ENCODE results near the gene RTN3.

Gene RTN3

DNA sequence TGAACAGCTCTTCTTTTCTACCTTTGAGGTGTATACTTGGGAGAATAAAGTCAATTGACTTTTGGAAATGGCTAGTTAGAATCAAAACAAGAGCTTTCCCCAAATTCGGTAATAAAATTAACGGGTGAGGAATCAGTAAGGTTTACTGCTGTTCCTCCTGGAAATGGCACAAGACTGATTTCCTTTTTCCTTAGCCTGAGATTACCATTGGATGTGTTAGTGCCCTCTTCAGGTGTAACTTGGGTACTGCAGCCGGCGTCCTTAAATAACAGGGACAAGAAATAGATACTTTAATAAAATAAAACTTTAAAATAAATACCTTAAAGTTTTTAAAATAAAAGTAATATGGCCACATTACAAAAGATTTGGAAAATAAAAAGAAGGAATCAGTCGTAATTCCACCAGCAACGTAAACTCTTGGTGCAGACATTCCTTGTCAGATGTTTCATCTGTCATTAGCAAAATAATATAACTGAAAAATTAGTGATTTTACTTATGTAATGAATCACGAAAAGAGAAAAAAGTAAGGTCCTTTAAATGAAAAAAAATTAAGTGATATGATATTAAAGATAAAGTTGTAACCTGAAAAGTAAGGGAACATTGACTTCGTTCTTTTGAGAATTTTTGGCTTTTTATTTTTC, 57.5 kb downstream of the RTN3 start:
- peak; percentile 68 for DNase-seq

DNA sequence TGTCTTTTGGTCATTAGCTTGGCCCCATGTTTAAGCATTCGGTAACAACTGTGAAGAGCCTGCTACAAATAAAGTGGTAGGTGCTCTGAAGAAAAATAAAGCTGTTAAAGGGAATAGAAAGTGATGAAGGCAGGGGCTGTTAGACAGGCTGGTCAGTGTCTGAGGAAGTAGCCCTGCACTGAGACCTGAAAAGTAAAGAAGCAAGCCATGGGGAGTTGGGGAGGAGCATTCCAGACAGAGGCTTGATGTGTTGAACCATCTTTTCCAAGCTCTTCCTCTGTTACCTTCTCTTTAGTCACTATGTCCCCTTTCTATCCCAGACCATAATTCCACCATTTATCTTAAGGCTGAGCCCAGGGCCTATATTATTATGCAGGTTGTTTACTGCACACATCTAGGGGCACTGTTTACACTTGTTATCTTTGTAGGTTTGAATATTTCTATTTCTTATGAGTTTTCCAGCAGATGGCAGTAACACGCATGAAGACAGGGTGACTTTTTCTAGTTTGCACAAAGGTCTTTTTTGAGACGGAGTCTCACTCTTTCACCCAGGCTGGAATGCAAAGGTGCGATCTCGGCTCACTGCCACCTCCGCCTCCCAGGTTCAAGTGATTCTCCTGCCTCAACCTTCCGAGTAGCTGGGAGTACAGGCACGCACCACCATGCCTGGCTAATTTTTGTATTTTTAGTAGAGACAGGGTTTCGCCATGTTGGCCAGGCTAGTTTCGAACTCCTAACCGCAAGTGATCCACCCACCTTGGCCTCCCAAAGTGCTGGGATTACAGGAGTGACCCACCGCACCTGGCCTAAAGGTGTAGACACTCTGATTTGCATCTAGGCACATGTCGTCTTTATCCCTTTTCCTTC, 64.2 kb downstream of the RTN3 start:
- DNase-seq = no peak

DNA sequence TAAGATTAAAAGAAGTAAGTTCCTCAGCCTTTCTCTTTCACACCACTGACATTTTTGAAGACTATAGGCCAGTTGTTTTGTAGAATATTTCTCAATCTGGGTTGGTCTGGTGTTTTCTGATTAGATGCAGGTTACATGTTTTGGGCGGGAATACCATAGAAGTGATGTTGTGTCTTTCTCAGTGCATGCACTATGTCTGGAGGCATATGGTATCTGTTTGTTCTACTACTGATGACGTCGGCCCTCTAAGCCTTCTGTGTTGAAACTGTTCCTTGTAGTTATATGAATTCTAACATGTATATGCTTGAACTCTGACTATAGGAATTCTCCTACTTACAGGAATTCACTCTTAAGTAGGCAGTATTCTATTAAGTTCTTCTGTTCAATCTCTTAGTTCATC, 65.7 kb downstream of the RTN3 start:
- DNase-seq = peak; percentile 66

DNA sequence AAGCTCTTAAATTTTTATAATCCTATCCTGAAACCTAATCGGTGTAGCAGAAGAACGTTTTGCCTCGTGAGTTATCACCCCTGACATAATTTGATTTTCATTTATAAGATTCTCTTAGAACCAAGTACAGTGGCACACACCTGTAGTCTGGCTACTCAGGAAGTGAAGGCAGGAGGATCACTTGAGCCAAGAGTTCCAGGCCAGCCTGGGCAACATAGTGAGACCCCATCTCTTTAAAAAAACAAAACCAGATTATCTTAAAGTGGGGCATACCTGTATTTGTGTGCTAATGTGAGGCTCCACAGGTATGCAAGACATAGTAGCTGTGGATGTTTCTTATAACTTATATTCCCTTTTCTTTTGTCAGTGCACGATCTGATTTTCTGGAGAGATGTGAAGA, 68.3 kb downstream of the RTN3 start:
- DNase-seq = no peak

DNA sequence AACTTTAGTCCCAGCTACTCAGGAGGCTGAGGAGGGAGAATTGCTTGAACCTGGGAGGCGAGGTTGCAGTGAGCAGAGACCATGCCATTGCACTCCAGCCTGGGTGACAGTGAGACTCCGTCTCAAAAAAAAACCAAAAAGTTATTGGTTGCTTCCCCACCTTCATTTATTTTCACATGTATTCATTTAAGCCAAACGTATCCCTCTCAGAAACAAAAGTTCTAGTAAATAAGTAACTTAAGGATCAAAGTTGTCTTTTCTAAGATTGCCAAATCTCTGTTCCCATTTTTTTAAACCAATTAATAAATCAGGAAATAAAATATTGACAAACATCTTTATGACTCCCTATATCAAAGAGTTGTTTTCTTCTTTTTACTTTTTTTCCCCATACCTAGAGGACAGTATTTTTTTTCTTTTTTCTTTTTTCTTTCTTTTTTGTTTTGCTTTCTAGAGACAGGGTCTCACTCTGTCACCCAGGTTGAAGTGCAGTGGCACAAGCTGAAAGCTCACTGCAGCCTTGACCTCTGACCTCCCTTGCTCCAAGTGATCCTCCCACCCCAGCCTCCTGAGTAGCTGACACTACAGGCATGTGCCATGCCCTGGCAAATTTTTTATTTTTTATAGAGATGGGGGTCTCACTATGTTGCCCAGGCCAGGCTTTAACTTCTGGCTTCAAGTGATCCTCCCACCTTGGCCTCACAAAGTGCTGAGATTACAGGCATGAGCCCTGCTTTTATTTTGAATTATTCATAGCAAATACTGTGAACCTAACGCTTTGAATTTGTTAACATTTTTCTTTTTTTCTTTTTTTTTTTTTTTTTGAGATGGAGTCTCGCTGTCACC, 75.8 kb downstream of the RTN3 start:
- DNase-seq = no peak

DNA sequence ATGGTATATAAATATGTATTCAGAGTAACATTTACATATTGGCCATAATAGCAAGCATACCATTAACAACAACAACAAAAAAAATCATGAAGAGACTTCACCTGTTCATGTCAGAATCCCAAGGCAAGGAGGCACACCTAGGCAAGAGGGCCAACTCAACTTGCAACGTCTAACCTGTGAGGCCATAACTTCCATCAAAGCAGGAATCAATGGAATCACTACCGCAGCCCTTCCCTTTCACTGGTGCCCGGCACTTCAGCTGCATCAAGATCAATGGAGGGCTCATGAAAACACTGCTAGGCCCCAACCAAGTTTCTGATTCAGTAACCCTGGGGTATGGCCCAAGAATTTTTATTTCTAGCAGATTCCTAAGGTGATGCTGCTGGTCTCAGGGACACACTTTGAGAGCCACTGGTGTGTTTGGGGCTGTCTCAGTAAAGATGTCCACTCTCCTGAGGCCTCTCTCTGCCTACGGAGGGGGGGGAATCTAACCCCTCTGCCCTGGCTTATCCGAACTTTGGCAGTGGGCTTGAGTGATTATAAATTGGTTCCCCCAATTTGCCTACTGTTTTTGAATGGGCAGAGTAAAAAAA, 79.3 kb downstream of the RTN3 start:
- no peak for DNase-seq

DNA sequence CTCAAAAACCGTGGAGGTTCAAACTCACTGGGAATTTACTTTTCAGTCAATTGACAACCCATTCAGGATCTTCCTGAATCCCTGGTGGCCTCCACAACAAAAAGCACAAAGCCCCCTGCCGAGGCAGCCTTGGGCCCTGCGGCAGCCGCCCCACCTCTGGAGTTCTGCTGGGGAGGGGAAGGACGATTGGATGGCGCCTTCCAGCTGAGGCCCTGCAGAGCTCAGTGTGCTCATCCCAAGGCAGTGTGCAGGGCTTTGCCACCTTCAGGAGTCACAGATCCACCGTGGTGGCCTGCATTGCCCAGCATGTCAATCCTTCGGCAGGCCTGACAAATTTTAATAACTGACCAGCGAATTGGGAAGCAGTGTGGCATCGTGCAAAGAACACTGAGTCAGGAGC, 79.9 kb downstream of the RTN3 start:
- DNase-seq = no peak

DNA sequence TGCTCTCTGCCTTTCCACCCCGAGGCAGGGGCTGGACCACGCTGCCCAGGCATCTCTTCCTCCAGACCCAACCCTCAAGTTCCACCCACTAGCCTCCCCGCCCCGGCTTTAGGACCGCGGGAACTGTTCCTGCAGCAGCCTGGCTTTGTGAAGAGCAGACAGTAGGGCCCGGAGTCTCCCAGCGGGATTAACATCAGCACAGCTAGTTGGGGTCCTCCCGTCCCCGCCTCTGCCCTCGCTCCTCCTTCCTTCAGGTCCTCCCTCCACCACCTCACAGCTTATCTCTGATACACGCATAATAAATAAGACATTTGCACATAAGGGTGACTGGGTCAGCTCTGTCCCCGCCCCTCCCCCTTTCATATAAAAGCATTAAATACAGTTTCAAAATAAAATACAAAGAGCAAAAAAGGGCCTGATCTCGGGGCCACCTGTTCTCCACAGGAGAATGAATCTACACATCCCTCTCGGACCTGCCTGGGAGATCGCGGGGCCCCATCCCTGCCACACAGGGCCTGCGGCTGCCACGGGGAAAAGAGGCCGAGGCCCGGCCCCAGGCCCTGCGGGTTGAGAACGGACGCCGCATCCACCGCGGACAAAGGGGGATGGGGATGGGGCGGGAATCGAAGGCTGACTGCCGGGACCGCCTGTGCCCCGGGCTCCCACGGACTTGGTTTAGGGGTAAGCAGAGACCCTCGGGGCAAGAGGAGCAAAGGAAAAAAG, 80.8 kb downstream of the RTN3 start:
- DNase-seq = no peak

DNA sequence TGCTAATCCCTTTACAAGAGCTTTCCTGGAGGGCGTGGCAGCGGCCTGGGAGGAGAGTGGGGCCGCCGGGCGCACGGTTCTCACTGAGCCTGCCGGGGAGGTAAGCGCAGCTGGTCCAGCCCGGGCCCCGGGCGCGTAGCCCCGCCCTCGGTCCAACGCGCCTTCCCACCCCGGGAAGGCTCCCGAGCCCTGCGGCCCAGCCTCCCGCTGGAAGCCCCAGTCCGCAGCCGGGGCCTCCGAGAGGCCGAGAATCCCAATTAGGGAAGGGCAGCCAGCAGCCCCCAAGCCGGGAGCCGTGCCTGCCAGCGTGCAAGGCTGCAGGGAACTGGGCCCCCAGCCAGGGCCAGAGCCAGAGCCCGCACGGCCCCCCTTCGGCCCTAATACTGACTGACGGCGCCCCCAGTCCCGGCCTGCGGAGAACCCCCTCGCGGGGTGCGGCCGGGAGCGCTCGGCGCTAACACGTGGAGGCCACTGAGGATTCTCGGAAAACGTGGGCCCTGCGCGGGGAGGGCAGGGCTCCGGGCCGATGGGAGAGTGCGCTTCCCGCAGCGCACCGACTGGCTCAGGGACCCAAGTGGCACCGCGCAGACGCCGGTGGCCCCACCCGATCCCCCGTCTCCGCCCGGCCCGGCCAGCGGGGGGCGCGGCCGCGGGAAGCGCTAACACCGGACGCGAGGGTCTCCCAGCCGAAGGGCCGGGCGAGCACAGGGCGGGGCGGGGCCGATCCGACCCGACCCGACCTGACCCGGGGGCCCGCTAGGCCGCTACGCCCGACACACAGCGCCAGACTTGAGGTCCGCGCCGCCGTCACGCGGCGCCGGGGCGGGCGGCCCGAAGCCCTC, 81.6 kb downstream of the RTN3 start:
- DNase-seq = no peak

DNA sequence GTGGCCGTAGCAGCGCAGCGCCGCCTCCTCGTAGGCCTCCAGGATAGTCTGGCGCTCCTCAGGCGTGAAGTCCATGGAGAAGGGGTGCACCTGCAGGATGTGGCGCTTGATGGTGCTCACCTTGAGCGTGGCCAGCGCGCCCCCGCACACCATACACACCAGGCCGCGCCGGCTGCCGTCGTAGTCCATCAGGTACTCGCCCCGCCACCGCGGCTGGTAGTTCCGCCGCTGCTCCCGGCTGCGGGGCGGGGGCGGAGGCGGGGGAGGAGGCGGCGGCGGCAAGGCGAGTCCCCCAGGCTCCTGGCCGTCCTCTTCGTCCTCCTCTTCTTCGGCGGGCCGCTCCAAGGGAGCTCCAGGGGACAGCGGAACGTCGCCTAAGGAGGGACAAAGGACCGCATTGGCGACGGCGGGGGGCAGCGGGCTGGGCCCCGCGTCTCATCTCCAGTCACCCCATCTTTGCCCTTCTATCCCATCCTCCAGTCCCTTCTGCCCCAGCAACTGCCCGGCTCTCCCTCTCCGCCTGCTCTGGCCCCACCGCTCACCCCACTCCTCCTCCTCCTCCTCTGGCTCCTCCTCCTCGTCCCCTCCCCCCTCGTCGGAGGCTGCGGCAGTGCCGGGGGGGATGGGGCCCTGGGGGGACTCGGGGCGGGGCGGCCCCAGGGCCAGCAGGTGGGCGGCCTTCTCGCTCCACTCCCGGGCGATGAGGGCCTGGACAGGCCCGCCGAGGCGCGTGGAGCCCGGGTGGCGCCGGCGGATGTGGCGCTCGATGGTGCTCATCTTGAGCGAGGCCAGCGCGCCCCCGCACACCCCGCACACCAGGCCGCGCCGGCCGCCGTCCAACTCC, 82.4 kb downstream of the RTN3 start:
- DNase-seq = no peak

DNA sequence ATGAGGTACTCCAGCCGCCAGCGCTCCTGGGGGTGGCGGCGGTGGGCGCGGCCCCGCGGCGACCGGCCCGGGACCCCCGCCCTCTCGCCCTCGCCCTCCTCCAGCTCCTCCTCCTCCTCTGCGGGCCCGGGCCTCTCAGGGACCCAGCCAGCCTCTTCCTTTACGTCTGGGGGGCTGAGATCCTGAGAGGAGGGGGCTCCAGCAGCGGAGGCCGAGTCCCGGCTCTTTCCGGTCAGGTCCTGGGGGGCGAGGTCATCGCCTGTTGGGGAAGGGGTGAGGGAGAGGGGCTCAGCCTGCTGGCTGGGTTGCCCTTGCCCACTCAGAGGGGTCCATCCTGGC, 83.0 kb downstream of the RTN3 start:
- DNase-seq = no peak

DNA sequence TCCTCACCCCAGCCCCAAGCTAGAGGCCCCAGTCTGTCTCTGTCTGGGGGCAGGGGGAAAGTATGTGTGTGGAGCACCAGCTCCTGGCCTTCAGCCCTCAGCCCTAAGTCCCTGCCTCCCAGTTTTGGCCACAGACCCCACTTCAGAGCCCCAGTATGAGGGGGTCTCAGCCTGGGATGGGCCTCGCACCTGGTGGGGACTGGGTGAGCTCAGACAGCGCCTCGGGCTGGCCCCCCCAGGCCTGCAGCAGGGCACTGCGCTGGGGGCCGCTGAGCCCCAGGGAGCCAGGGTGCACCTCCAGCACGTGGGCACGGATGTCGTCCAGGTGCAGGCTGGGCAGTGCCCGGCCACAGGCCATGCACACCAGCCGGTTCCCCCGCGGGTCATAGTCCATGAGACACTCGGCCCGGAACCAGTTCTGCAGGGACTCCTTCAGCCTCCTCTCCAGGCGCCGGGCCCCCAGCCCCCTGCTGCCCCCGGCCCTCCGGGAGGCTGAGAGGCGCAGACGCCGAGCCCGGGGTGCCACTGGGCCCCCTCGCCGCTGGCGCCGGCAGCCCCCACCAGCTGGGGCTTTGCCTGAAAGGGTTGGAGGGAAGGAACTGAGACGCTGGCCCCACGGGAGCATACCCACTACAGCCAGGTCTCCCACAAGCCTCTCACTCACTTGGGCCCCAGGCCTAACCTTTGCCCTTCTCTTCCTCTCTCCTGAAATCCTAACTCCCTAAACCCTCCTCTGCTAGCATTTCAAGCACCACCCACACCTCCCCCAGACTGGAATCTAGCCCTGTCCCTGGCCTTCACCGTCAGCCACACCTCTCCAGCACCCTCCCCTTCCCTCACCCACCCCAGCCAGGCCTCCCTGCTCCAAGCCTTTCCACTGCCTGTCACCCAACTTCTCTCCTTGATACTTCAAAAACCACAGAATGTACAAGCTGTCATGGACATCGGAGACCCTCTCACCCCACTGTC, 83.7 kb downstream of the RTN3 start:
- DNase-seq = no peak

DNA sequence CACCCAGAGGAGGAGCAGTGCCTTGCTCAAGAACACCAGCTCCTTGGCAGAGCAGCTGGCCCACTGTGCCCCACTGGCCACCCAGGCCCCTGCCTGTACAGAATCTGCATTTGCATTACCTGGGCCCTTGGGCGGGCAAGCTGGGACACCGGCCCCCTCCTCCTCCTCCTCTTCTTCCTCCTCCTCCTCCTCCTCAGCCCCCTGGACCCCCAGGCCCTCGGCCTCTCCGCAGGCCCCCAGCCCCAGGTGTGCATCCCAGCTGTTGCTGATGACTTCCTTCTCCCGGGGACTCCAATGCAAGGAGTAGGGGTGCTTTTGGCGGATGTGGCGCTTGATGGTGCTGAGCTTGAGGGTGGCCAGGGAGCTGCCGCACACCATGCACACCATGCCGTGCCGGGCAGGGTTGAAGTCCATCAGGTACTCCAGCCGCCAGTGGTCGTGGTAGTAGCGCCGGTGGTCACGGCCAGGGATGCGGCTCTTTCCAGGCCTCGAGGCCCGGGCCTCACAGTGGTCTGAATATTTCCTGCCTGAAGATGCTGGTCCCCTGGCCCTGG, 84.5 kb downstream of the RTN3 start:
- no peak for DNase-seq

DNA sequence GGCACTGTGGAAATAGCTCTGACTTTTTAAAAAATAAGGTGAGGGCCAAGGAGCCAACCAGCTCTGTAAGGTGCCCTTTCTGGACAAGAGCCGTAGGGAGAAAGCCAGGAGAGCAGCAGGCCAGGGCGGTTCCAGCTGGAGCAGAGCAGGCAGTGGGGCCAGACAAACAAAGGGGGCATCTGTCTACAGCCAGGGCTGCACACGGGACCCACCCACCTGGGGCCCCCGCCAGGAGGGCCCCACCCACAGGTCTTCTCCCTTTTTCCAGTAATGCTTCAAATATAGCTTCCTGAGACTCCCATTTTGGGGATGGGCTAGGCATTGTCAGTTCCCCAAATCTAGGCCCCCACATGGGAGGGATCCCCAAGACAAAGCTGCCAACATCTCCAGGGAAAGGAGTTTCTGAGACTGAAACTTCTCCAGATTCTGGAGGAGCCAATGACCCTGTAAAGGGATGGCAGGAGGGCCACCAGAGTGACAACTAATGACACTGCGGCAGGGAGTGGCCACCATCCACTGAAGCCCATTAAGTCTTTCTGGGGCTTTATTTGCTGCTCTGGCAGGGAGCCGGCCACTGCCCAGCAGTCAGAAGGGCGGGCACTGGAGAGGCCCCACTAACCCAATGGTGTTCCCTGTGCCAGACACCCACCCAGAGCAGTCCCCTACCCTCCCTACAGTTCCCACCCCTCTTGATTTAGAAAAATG, 85.4 kb downstream of the RTN3 start:
- no peak for DNase-seq

DNA sequence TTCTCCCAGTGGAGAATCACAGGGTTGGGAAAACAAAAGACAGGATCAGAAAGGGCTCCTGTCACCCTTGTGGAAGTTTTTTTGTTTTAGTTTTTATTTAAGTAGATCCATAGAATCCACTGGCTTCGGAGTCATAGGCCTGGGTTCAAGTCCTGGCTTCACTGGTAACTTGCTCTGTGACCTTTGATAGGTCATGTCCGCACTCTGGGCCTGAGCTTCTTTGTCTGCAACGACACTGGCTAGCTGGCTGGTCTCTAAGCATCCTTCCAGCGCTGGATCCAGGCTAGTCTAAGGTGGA, 85.9 kb downstream of the RTN3 start:
- DNase-seq = no peak

DNA sequence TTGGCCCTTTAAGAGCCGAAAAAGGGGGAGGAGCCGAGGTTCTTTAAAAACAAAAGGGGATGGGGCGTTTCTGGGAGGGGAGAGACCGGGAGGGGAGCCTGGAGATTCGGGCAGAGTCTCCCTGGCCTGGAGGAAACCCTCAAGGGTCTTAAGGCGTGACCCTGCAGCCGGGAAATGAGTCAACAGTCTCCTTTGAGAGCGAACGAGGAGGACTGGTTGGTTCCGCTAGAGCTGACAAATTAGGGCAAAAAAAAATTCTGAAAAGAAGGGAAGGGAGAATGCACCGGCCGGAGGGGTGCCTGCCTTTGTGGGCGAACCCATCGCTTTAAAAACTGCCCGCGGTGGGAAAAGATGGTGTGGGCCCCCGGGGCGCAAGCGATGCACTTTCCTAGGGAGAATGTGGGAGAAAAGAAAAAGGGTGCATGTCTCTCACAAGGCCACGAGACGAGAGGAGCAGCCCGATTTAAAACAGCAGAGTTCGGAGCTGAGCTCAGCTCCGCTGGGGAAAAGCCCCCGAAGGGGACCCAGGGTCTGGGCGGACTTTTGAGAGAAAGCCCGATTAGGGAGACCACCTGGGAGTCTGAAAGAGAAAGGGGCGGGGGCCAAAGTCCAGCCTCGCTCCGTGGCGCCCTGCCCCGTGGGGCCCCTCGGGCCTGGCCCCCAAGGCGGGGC, 86.4 kb downstream of the RTN3 start:
- DNase-seq = peak; percentile 72

DNA sequence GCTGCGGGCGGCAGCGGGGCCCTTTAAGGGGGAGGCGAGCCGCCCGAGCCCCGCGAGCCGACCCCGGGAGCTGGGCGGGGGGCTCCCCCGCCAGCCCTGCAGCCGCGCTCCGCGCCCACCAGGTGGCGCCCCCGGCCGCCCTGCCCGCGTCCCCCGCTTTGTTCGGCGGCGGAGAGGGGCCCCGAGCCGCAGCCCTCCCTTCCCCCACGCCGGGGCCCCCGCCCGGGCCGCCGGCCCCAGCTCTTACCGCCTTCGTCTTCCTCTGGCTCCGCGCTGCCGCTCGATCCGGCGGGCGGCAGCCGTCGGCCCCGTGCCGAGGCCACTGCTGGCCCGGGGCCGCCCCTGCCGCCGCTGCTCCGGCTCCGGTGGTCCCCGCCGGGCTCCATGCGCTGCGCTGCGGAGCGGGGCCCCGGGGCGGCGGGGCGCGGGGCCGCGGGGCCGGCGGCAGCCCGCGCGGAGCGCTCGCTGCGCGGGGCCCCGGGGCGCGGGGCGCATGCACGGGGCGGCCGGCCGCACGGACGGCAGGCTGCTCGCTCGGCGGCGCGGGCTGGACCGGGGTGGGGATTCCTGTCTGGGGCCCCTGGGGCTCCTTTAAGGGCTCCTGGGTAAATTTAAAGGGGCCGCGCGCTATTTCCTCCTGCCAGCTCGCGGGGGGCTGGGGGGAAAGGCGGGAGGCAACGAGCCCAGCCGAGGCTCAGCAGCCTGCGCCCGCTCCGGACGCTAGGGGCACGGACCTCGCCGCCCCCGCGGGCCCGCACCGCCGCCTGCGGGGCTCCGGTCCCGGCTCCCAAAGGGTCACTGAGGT, 87.1 kb downstream of the RTN3 start, which contains the start of gene ZFTA:
Gene ZFTA, minus strand, starts transcription at position 539 of the 805 bp plus-strand sequence. Its CDS starts 153 bp downstream, at position 386.
- peak; percentile 72 for DNase-seq

Measured in fibroblast of skin of abdomen (primary cell).